Upper lobe of left lung (tissue), 4 donors: ENCODE data around the gene JPH4.

Experiments used
- POLR2AphosphoS5 ChIP-seq, 2 donors: sonication (generic); formaldehyde crosslinking; IDR thresholded peaks; one replicate each; pipeline ENCODE4 v1.5.1; 2017; ENCODE audit warnings: antibody characterized with exemption in 2 of 2
- TF ChIP-seq, protein P1 (sequence below), 6 experiments: fragments of 450-650 bp in 4 of 6; fragments of 200-600 bp in 2 of 6; sonication (generic) in 2 of 6; IDR thresholded peaks; one replicate each; pipeline ENCODE4 v1.5.1; 2016 to 2019; ENCODE audit warnings: antibody characterized with exemption in 6 of 6

DNA sequence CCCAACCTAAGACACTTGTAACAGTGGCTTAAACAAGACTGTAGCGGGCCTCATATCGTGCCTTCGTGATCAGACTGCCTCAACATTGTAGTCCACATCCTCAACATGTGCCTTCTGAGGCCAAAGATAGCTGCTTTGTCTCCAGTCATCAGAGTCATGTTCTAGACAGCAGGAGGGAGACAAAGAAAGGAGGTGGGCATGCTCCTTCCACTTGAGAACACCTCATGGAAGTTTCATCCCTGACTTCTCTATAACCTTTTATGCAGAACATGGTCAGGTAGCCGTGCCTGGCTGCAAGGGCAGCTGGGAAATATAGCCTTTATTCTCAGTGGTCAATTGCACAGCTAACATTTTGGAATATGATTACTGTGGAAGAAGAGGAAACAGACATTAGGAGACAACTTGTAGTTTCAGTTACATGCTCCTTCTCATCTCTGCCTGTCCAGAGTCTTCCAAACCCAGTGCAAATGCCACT, 32.3 kb upstream of the JPH4 start:
- TF ChIP-seq, protein P1, sequence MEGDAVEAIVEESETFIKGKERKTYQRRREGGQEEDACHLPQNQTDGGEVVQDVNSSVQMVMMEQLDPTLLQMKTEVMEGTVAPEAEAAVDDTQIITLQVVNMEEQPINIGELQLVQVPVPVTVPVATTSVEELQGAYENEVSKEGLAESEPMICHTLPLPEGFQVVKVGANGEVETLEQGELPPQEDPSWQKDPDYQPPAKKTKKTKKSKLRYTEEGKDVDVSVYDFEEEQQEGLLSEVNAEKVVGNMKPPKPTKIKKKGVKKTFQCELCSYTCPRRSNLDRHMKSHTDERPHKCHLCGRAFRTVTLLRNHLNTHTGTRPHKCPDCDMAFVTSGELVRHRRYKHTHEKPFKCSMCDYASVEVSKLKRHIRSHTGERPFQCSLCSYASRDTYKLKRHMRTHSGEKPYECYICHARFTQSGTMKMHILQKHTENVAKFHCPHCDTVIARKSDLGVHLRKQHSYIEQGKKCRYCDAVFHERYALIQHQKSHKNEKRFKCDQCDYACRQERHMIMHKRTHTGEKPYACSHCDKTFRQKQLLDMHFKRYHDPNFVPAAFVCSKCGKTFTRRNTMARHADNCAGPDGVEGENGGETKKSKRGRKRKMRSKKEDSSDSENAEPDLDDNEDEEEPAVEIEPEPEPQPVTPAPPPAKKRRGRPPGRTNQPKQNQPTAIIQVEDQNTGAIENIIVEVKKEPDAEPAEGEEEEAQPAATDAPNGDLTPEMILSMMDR (IDR thresholded peaks at IDR 0.05), result no peak
- no peak for TF ChIP-seq POLR2AphosphoS5 (IDR thresholded peaks at IDR 0.05)
